COLO668 (cell line): ENCODE results near the gene HMMR.
"Not testable (repeated sequence)": the region's sequence is repeated elsewhere in the genome, so short reads cannot be mapped to it uniquely, and the experiment has no call there.

Source experiments
- DNase-seq: peaks from one replicate; lab custom pipeline; 2025; ENCODE audit not compliant: unreplicated experiment; lab: John Stamatoyannopoulos, UW

The HMMR gene

DNA sequence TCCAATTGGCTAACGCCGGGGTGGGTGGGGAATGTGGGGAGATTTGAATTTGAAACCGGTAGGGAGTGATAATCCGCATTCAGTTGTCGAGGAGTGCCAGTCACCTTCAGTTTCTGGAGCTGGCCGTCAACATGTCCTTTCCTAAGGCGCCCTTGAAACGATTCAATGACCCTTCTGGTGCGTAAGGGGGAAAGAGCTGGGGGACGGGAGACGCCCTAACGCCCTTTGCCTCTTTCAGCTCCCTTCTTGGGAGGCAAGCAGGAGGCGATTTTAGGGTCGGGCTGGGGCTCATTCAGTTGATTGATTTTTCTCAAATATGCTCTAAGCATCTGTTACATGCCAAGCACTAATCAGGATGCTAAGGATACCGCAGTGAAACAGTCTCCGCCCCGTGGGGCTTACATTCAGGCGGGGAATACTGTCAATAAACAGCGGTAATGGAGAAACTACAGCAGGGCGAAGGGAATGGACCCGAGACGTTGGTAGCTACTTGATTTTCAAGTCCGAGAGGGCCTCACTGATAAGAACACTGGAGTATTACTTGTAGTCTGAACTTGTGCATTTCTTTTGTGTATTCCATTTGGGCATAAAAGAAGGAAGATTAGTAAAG lies at the start of gene HMMR:
TSS of gene HMMR (plus strand) at position 71 of the 610 bp plus-strand sequence. CDS start at position 132, 61 bp downstream.
- peak; percentile 36 for DNase-seq

GRCh38 chr5:163415673-163416072 lies 44.8 kb upstream of the HMMR start:
- DNase-seq = not testable (repeated sequence)

DNA sequence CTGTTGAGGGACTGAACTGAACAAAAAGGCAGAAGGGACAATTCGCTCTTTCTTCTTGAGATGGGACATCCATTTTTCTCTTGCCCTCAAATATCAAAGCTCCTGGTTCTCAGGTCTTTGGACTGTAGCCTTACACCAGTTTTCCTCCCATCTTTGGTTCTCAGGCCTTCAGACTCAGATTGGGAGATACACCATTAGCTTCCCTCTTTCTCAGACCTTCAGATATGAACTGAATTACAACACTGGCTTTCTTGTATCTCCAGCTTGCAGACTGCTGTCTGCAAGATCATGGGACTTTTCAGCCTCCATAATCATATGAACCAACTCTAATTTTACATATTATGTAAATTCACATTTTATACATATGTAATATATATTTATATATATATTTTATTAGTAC lies 35.6 kb upstream of the HMMR start:
- DNase-seq = no peak

DNA sequence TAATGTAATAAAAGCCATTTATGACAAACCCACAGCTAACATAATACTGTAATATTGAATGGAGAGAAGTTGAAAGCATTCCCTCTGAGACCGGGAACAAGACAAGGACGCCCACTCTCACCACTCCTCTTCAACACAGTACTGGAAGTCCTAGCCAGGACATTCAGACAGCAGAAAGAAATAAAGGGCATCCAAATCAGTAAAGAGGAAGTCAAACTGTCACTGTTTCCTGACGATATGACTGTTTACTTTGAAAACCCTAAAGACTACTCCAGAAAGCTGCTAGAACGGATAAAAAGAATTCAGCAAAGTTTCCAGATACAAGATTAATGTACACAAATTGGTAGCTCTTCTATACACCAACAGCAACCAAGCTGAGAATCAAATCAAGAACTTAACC lies 34.3 kb upstream of the HMMR start:
- DNase-seq = not testable (repeated sequence)

- no peak for DNase-seq
Measured at GRCh38 chr5:163432544-163432943, 27.9 kb upstream of the HMMR start.

DNA sequence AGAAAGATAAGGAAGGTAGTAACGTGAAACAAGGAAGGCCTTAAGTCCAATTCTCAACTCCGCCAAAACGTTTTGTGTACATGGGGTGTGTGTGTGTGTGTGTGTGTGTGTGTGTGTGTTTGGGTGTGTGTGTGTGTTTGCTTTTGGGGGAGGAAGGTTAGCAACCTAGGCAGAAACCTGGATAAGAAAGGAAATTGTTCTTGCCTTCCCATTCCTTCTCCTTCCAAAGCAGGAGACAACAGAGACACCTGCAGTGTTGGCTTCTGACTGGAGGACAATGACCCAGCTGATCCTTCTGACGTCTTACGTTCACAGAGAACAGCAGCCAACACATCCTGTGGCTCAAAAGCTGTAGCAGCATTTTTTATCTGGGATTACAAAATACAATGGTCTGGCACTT lies 27.2 kb upstream of the HMMR start:
- DNase-seq = no peak

- no peak for DNase-seq
Measured at GRCh38 chr5:163434401-163434866, 26.0 kb upstream of the HMMR start.

DNA sequence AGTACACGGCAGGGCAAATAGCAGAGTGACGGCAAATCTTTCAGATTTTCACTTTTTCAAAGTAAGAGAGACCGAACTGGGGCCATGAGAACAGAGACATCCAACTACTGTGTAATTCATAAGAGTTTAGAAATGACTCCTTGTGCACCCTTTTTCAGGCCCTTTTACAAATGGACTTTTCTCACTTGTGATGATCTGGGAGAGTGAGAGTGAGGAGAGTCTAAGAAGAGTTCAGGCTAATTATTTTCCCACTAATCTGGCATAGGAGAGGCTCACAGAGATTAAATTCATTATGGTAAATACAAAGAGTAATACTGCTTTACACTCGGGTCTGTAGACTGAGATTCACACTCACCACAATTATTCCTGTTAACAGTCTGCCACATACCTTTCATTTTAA lies 23.9 kb upstream of the HMMR start:
- no peak for DNase-seq

DNA sequence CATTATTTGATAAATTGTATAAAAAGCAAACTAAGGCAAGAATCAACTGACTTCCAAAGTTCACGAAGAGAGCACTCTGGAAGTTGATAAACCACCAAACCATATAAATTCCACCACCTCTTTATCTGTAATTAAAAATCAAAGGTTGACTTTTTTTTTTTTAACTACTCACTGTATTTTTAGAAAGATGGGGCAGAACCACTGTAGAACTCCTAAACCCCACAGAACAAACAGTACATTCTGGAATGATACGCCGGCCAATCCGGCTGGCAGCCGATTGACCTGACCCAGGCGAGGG lies 23.5 kb upstream of the HMMR start:
- no peak for DNase-seq

DNA sequence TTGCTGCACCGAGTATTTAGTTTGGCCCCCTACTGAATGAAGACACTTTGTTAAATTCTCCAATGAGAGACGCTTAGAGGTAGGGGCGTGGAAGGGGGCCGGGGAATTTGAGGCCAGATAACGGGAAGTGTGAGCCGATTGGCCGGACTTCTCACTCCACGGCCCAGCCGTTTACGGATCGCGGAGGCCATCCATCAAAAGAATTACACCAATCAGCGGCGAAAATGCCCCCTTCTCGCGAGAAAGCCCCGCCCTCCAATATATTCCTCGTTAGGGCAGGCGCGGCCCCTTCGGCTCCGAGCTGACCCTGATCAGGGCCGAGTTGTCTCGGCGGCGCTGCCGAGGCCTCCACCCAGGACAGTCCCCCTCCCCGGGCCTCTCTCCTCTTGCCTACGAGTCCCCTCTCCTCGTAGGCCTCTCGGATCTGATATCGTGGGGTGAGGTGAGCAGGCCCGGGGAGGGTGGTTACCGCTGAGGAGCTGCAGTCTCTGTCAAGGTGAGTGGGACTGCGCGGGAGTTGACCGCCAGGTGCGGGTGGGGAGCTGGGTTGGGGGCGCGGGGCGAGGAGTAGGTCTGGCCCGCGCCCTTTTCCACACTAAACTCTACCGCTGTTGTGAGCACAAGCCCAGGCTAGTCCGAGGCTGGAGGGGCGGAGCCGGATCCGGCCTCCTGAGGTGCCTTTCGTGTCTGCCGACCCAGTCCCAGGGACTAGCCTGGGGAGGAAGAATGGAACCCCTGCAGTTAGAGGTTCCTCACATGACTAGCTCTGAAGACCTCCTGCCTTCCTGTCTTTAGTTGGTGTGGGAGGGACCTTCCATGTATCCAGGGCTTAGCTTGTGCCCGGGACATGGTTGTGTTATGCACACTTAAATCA lies 22.9 kb upstream of the HMMR start, which contains the start of gene CCNG1:
TSS of gene CCNG1 (plus strand) at position 287 of the 874 bp plus-strand sequence. CDS start 1,662 bp downstream, outside the sequence.
- DNase-seq = peak; percentile 85

GRCh38 chr5:163439092-163439425 lies 21.4 kb upstream of the HMMR start:
- DNase-seq = no peak

DNA sequence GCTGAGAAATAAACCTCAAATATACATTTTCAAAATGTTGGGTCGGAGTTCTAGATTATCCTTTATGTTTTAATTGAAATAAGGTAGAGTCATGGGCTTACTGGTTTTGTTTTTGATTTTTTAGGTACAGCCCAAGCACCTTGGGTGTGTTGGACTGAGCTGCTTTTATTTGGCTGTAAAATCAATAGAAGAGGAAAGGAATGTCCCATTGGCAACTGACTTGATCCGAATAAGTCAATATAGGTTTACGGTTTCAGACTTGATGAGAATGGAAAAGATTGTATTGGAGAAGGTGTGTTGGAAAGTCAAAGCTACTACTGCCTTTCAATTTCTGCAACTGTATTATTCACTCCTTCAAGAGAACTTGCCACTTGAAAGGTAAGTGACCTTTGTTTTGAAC lies 19.5 kb upstream of the HMMR start:
- no peak for DNase-seq

DNA sequence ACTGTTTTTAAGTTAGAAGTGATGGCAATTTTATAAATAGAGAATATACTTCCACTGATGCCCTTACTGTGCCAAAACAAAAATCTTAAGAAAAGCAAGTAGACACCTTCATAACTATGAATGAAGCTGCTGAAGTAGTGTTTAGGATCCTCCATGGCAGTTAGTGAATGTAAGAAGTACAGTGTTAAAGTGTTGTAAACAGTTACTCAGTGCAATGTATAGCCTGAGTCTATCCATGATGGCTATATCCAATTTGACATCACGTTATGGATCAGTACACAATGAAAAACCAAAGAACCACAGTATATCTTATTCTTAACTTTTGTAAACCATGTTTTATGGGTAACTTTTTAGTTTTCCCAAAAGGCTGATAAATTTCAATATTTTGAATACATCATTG lies 15.9 kb upstream of the HMMR start:
- no peak for DNase-seq

- no peak for DNase-seq
Measured at GRCh38 chr5:163445345-163445744, 15.1 kb upstream of the HMMR start.

- no peak for DNase-seq
Measured at GRCh38 chr5:163447191-163447590, 13.2 kb upstream of the HMMR start.

DNA sequence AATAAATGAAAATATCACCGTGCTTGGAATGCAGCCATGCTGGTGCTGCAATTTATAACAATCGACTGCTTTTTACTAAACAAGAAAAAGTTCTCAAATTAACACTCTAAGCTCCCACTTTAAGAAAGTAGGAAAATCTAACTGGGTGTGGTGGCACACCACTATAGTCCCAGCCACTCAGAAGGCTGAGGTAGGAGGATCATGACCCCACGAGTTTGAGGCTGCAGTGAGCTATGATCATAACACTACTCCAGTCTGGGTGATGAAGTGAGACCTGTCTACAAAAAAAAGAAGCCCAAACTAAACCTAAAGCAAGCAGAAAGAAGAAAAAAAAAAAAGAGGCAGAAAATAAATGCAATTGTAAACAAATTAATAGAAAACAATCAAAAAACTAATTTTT lies 12.6 kb upstream of the HMMR start:
- no peak for DNase-seq

DNA sequence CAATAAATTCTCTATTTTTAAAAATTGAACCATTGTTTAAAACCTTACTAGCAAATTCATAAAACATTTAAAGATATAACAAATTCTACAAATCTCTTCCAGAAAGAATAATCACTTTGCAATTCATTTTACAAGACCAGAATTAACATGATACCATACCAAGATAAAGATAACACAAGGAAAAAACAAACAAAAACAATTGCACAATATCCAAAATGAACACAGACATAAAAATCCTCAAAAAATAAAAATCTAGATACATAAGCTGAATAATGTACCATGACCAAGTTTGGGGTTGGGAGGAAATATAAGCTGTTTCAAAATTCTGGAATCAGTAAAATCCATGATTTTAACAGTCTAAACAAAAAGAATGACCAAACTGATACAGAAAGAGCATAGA lies 11.9 kb upstream of the HMMR start:
- DNase-seq = no peak

- DNase-seq = no peak
Measured at GRCh38 chr5:163451489-163451888, 8.9 kb upstream of the HMMR start.

DNA sequence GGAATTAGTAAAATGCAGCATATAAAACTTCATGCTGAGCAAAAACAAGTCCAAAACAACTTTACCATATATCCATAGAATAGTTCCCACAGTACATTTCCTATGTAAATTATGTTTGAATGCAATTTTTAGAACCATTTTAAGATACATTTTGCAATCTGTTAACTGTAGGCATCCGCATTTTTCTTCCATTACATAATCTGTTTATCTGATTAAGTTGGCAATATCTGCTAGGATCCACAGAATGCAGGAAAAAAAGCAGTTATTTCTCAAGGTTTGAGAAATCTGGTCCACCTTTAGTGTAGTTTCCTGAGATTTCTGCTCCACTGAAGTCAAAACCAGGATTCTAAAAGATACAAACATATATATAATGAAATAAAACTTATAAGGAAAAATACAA lies 6.7 kb upstream of the HMMR start:
- no peak for DNase-seq

DNA sequence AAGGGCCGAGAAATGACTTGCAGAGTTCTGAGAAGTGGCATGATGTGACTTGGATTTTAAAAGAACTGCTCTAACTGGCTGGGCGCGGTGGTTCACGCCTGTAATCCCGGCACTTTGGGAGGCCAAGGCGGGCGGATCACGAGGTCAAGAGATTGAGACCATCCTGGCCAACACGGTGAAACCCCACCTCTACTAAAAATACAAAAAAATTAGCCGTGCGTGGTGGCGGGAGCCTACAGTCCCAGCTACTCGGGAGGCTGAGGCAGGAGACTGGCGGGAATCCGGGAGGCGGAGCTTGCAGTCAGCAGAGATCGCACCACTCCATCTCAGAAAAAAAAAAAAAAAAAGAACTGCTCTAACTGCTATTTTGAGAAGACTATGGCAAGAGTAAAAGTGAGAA lies 5.0 kb upstream of the HMMR start:
- not testable (repeated sequence) for DNase-seq

- DNase-seq = no peak
Measured at GRCh38 chr5:163456029-163456589, 4.3 kb upstream of the HMMR start.

DNA sequence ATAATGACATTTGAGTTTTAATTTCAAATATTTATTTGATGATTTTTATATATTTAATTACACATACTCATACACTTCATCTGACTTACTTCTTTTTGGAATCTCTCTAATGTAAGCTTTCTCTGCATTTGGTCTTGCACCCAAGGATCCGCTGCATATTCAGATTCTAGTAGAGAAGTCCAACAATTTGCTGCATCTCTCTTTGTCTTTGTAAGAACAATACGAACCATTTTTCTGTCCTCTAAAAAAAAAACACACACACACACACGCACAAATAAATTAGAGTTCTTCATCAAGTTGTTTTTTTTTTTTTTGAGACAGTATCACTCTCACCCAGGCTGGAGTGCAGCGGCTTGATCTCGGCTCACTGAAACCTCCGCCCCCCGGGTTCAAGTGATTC lies 3.6 kb upstream of the HMMR start:
- no peak for DNase-seq
